ENCODE data around the gene ANAPC1. TPM values are rescaled to one million over a fixed set of nuclear protein-coding genes. Genes with fewer than 3 reads are reported as not detected.
A peak's percentile ranks its signal among the peaks of the same experiment; 100 is the strongest.
"Not testable (repeated sequence)": the region's sequence is repeated elsewhere in the genome, so short reads cannot be mapped to it uniquely, and the experiment has no call there.

ANAPC1 gene
- total and polyA plus RNA-seq, 10 donors, result 7.0 to 82.2 (median 47.7) TPM

DNA sequence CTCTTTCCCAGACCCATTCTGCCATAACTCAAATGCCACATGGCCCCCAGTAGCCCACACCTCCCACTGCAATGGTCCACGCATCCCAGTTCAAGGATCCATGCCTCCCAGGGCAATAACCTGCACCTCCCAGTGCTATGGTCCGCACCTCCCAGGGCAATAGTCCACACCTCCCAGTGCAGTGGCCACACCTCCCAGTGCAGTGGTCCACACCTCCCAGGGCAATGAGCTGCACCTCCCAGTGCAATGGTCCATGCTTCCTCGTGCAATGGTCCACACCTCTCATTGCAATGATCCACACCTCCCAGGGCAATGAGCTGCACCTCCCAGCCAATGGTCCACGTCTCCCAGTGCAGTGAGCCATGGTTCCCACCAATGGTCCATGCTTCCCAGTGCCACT, 135.6 kb downstream of the ANAPC1 start:
- H3K4me3 ChIP-seq; H3K36me3 ChIP-seq; DNase-seq; H3K4me1 ChIP-seq; intact Hi-C loops (cut with DNase I; ENCODE audit: low total_unique reads); H3K9me3 ChIP-seq; H3K27ac ChIP-seq; H3K27me3 ChIP-seq (replicated peaks in 1 of 7): not testable (repeated sequence)
- 74 to 94% (median 89%) methylated on average over 2 of the region's 4 CpGs; no CpG with 5 or more reads in 1 of the 5 donors for WGBS, 5 donors

DNA sequence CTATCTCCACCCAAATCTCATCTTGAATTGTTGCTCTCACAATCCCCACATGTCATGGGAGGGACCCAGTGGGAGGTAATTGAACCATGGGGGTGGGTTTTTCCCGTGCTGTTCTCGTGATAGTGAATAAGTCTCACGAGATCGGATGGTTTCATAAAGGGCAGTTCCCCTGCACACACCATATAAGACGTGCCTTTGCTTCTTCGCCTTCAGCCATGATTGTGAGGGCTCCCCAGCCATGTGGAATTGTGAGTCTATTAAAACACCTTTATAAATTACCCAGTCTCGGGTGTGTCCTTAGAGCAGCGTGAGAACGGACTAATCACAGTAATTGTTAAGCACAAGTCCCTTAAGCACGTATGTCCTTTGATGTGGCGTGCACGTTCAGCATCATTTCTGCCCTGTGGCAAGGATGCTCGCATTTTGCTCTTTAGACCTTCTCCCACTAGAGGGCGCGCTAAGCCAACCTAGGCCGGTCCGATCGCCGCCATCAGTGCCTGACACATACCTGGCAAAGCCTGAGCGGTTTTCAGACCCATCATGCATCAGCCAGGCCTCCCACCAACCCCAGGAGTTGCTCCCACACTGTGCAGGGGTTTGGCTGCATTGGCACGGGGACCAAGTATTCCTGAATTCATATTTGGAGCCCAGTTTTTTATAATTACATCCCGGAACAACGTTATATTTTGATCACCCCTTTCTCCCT, 136.4 kb downstream of the ANAPC1 start:
- peak; percentile 75 for DNase-seq
- intact Hi-C loops (cut with DNase I; ENCODE audit: low total_unique reads); H3K4me1 ChIP-seq; H3K27me3 ChIP-seq (replicated peaks in 1 of 7); H3K36me3 ChIP-seq; H3K4me3 ChIP-seq; H3K27ac ChIP-seq; H3K9me3 ChIP-seq: not testable (repeated sequence)
- 18 to 75% (median 32%) methylated on average over 3 to 20 of the region's 23 CpGs for WGBS, 5 donors
- TF ChIP-seq, protein P1, sequence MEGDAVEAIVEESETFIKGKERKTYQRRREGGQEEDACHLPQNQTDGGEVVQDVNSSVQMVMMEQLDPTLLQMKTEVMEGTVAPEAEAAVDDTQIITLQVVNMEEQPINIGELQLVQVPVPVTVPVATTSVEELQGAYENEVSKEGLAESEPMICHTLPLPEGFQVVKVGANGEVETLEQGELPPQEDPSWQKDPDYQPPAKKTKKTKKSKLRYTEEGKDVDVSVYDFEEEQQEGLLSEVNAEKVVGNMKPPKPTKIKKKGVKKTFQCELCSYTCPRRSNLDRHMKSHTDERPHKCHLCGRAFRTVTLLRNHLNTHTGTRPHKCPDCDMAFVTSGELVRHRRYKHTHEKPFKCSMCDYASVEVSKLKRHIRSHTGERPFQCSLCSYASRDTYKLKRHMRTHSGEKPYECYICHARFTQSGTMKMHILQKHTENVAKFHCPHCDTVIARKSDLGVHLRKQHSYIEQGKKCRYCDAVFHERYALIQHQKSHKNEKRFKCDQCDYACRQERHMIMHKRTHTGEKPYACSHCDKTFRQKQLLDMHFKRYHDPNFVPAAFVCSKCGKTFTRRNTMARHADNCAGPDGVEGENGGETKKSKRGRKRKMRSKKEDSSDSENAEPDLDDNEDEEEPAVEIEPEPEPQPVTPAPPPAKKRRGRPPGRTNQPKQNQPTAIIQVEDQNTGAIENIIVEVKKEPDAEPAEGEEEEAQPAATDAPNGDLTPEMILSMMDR (IDR thresholded peaks at IDR 0.05 in 8 of 11, conservative IDR thresholded peaks at IDR 0.05 in 3 of 11), result peak in 9 of 11 experiments; percentile 7 to 76 (median 54)

DNA sequence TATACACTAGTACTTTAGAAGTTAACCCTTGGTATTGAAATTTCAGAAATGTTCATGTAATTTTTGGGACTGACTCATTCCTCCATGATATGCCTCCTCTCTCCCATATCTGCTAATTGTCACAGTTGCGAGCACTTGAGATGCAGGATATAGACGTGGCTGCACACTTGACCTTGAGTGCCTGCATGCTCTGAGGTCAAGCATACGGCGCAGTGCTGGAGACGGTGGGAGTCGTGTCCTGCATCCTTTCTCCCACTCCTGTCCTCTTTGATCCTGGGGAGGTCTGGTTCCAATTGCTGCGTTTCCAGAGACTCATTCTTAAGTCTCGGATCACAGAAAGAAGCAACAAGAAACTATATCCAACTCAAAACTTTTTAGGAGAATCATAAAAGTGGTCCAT, 139.2 kb downstream of the ANAPC1 start:
- H3K36me3 ChIP-seq; H3K4me3 ChIP-seq; H3K9me3 ChIP-seq; DNase-seq; H3K27me3 ChIP-seq (replicated peaks in 1 of 7); H3K27ac ChIP-seq; H3K4me1 ChIP-seq; intact Hi-C loops (cut with DNase I; ENCODE audit: low total_unique reads): not testable (repeated sequence)
- WGBS, 5 donors, result 58 to 86% (median 71%) methylated on average over 8 of the region's 8 CpGs

DNA sequence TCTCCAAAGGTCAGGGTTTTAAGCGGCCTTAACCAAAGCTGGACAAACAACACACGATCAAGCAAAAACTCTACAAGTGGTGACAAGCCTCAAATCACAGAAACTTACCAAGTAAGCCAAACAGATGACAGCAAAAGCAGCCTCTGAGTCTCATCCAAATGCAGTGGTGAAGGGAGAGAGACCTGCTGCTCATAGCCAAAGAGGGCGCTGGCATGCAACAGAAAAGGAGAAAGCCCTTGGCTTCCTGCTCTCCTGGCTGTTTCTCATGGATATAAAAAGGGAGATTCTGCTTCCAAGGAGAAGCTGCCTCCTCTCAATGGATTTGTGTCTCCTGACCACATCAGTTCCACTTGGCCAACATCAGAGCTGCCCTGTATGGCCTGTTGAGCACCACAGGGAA, 142.5 kb downstream of the ANAPC1 start:
- H3K36me3 ChIP-seq; intact Hi-C loops (cut with DNase I; ENCODE audit: low total_unique reads); H3K4me1 ChIP-seq; H3K27ac ChIP-seq; H3K9me3 ChIP-seq; DNase-seq; H3K4me3 ChIP-seq; H3K27me3 ChIP-seq (replicated peaks in 1 of 7): not testable (repeated sequence)
- WGBS, 5 donors, result 82 to 95% (median 85%) methylated on average over 2 of the region's 3 CpGs; no CpG with 5 or more reads in 1 of the 5 donors

DNA sequence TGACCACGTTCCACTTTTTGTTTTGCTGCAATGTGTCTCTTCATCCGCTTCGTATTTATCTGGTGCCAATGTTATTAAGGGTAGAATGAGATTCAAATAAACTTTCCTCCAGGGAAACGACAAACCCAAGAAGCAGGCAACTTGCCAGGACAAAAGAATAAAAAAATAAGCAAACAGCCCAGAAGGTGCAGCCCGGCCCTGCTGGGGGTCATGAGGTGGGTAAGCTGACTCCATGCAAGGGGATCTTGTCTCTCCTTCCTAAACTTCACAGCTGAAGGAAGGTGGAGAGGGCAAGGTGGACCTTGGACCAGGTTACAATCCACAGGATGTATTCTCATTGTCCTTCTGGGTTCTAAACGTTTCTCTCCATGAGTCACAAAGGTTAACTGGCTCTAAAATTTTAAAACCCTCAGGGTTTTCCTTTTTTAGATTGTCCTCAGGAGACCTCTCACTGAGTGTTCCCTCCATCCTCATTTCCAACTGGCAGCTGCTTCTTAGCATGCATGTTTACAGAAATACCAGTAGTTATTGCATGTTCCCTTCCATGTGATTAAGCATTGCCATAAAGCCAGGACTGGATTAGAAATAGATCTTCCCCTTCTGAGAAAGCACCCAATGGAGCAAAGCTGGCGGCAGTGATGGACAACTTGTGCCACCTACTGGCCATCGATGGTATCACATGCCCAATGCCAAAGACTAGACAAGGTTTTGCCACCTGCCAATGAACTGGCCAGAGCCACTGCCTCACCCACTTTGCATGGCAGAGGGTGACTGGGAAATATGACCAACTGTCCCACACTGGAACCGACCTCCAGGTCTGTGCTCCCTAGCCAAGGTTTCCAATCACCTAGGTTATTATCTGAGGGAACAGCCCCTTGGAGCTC, 147.9 kb downstream of the ANAPC1 start:
- H3K9me3 ChIP-seq; DNase-seq; H3K4me3 ChIP-seq; H3K4me1 ChIP-seq; intact Hi-C loops (cut with DNase I; ENCODE audit: low total_unique reads); H3K27me3 ChIP-seq (replicated peaks in 1 of 7); H3K36me3 ChIP-seq: not testable (repeated sequence)
- WGBS, 5 donors, result 27 to 50% (median 45%) methylated on average over 6 to 7 of the region's 9 CpGs
- H3K27ac ChIP-seq, result peak overlapping the region in 1 of 8 donors; percentile 22
- TF ChIP-seq, protein P1 (IDR thresholded peaks at IDR 0.05 in 8 of 11, conservative IDR thresholded peaks at IDR 0.05 in 3 of 11), result peak in 7 of 11 experiments; percentile 33 to 83 (median 68)

DNA sequence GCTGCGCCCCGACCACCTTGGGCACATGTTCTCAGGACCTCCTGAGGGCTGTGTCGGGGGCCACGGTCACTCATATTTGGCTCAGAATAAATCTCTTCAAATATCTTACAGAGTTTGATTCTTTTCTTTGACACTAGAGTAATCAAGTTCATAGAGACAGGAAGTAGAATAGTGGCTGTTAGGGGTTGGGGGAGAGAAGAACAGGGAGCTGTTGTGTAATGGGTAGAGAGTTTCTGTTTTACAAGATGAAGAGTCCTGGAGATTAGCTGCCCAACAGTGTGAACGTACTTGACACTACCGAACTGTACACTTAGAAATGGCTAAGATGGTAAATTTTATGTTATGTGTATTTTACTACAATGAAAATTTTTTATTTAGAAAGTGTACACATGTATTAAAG, 148.6 kb downstream of the ANAPC1 start:
- 72 to 91% (median 83%) methylated on average over 4 to 6 of the region's 6 CpGs for WGBS, 5 donors
- H3K27me3 ChIP-seq (replicated peaks in 1 of 7); H3K36me3 ChIP-seq; DNase-seq; H3K4me3 ChIP-seq; H3K4me1 ChIP-seq; intact Hi-C loops (cut with DNase I; ENCODE audit: low total_unique reads); H3K9me3 ChIP-seq: not testable (repeated sequence)
- H3K27ac ChIP-seq, result peak overlapping the region in 1 of 8 donors; percentile 22

DNA sequence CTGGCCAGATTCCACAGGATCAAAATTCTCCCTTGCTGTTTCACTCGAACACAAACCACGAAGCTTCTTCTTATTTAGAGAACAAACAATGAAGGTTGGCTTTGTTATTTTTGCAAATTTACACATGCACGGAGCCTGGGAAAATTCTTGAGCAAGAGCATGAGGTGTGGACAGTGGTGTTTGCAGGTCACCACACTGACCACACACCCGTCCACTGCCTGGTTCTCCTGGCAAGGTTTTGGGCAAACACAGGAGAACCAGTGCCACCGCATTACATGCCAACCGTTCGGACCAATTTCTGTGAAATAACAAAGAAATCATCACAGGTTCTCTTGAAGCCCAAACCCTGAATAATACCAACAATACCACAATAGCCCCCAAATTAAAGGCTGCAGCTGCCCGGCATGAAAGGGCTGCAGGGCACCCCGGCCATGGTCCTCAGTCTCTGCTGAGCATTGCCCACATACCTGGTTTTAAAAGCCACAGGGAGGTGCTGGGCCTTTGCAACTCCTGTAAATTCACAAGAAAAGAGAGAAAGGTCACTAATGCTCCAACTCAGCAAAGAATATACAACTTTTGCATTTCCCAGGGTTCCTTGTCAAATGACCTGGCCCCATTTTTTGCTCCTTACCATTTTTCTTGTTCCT, 154.1 kb downstream of the ANAPC1 start:
- H3K36me3 ChIP-seq; DNase-seq; intact Hi-C loops (cut with DNase I; ENCODE audit: low total_unique reads); H3K4me1 ChIP-seq; H3K4me3 ChIP-seq; H3K27ac ChIP-seq; H3K27me3 ChIP-seq (replicated peaks in 1 of 7); H3K9me3 ChIP-seq: not testable (repeated sequence)
- 93 to 98% (median 97%) methylated on average over 3 of the region's 9 CpGs; no CpG with 5 or more reads in 2 of the 5 donors for WGBS, 5 donors

DNA sequence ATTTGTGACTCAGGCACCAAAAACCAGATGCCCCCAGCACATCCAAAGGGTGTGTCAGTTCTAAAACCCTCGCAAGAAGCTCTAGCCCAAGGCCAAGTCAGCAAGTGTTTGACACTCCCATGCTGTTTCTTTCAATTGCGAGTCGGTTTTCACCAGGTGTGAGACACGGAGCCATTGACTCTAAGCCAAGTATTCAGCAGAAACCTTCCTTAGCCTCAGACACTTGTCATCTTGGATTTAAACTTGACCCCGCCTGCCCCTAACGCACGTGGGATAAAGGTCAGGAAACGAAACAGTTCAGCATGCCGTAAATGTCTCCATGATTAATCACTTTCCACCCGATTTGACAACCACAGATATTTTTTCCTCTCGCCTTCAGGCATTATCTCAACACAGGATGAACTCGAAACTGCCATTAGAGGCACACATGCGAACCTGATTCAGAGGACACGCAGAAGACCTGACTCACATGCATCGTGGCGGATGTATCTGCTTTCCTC, 156.3 kb downstream of the ANAPC1 start:
- 42 to 65% (median 48%) methylated on average over 9 to 11 of the region's 16 CpGs for WGBS, 5 donors

More for the DNA sequence above, 156.3 kb downstream of the ANAPC1 start:
- H3K27ac ChIP-seq; DNase-seq; H3K4me3 ChIP-seq; H3K36me3 ChIP-seq; H3K27me3 ChIP-seq (replicated peaks in 1 of 7); H3K4me1 ChIP-seq; H3K9me3 ChIP-seq; intact Hi-C loops (cut with DNase I; ENCODE audit: low total_unique reads): not testable (repeated sequence)

Measured in spleen (tissue), 11 donors.